Right atrium auricular region (tissue), 2 donors: Measurements from ENCODE around the gene PPP2R1B. TPM values are rescaled to one million over a fixed set of nuclear protein-coding genes. Genes with fewer than 3 reads are reported as not detected.
A peak's percentile ranks its signal among the peaks of the same experiment; 100 is the strongest.

Experiments used
- DNase-seq: peaks from one replicate; pipeline ENCODE4 v3.0.0-alpha.2; 2019; ENCODE audit warnings: low spot score
- H3K27ac ChIP-seq, 2 donors: fragments of 200-600 bp; sonication (generic); 1 replicate in 1 of 2; 2 replicates in 1 of 2; pipeline ENCODE4 v1.5.1; 2016 to 2019
- H3K27me3 ChIP-seq, 2 donors: fragments of 200-600 bp; sonication (generic); one replicate each; pipeline versions ENCODE4 v1.5.1 to v1.6.0; 2017 to 2019
- H3K36me3 ChIP-seq: fragments of 200-600 bp; sonication (generic); one replicate; pipeline ENCODE4 v1.5.1; 2016
- H3K4me1 ChIP-seq, 2 donors: fragments of 200-600 bp; sonication (generic); one replicate each; pipeline versions ENCODE4 v1.5.1 to v1.6.0; 2017 to 2019
- H3K4me3 ChIP-seq, 2 donors: fragments of 200-600 bp; sonication (generic); 1 replicate in 1 of 2; 2 replicates in 1 of 2; pipeline ENCODE4 v1.5.1; 2017 to 2019; ENCODE audit warnings: mild to moderate bottlenecking in 1 of 2, moderate library complexity in 1 of 2
- H3K9me3 ChIP-seq, 2 donors: fragments of 200-600 bp; sonication (generic); one replicate each; pipeline ENCODE4 v1.5.1; 2019
- total RNA-seq, 2 donors: library from RNA; depleted of rRNA; stranded (reverse); fragments of >200 nt; gene quantifications; one replicate each; pipeline ENCODE4 v1.1.0, GENCODE V29; 2016
- TF ChIP-seq, protein P1 (sequence below), 2 donors: fragments of 200-600 bp; sonication (generic); IDR thresholded peaks; one replicate each; pipeline ENCODE4 v1.5.1; 2019; ENCODE audit warnings: antibody characterized with exemption in 2 of 2

The PPP2R1B gene
- total RNA-seq, 2 donors from 2014 or later: 6.5 to 13.2 TPM

DNA sequence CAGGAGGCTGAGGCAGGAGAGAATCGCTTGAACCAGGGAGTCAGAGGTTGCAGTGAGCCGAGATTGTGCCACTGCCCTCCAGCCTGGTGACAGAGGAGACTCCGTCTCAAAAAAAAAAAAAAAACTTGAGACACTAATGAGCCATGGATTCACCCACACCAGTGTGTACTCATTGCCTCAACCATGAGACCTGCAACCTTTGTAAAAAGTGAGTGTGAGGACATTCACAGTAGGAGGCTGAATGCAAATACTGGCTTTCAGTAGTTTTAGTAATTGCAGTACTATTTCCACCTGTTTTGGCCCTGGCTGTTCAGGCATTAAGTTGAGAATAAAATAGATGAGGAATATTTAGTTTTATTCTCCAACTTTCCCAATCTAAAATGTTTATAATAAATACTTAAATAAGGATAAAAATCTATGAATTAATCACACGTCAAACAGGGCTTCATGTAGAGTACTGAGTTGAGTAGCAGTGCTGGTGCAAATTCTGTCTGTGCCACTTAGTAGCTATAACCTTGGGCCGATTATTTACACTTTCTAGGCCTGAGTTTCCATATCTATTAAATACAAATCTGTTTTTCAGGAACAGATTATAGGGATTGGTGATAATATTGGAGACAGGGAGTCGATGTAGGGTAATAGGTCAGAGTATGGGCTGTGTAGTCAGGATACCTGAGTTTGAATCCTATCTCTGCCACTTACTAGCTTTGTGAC is 72.8 kb downstream of the PPP2R1B start:
- H3K9me3 ChIP-seq: no peaks in the 10 kb centered on the region
- peaks cover 16% of the 10 kb centered on the region for H3K36me3 ChIP-seq
- no peaks in the 10 kb centered on the region for H3K27me3 ChIP-seq
- no peak for DNase-seq
- TF ChIP-seq, protein P1, sequence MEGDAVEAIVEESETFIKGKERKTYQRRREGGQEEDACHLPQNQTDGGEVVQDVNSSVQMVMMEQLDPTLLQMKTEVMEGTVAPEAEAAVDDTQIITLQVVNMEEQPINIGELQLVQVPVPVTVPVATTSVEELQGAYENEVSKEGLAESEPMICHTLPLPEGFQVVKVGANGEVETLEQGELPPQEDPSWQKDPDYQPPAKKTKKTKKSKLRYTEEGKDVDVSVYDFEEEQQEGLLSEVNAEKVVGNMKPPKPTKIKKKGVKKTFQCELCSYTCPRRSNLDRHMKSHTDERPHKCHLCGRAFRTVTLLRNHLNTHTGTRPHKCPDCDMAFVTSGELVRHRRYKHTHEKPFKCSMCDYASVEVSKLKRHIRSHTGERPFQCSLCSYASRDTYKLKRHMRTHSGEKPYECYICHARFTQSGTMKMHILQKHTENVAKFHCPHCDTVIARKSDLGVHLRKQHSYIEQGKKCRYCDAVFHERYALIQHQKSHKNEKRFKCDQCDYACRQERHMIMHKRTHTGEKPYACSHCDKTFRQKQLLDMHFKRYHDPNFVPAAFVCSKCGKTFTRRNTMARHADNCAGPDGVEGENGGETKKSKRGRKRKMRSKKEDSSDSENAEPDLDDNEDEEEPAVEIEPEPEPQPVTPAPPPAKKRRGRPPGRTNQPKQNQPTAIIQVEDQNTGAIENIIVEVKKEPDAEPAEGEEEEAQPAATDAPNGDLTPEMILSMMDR (IDR thresholded peaks at IDR 0.05): no peak
- peak overlapping the region; percentile 53 to 69 for H3K27ac ChIP-seq
- no peak overlapping the region for H3K4me3 ChIP-seq
- H3K4me1 ChIP-seq: peaks cover 0 to 26% of the 10 kb centered on the region in 2 donors

DNA sequence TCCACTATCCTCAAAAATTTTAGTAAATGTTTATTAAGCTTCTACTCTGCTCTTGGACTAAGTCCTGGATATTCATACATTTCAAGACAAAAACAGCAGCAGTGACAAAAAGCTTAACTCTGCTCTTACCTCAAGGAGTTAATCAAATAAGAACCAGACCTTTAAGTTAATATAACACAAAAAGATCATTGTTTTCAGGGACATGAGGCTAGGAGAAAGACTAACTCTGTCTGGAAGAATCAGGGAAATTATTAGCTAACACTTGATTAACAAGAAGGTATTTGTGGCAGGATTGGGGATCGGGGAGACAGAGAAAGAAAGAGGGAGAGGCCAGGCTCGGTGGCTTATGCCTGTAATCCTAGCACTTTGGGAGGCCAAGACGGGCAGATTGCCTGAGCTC is 74.4 kb downstream of the PPP2R1B start:
- TF ChIP-seq, protein P1 (IDR thresholded peaks at IDR 0.05): no peak
- Histone ChIP-seq H3K27me3 (no peaks in the 10 kb centered on the region), H3K9me3 (no peaks in the 10 kb centered on the region), H3K36me3 (peaks cover 21% of the 10 kb centered on the region), H3K4me3 (no peak overlapping the region), H3K27ac (peak overlapping the region in 1 of 2 donors; percentile 29), H3K4me1 (peaks cover 0 to 25% of the 10 kb centered on the region in 2 donors)
- no peak for DNase-seq

DNA sequence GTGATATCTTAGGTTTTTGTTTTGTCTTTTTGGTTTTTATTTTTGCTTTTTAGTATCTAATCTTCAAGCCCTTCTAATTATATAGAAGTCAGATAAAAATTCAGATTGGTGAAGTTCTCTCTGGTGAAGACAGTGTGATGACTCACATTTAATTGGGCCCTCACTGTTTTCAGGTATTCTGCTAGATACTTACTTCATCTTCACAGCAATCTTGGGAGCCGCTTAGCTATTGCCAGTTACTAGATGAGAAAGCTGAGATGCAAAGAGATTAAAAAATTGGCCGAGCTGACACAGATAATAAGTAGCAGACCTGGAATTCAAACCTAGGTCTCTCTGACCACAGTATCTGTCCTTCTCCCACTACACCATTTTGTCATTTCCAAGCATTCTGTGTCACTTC is 75.0 kb downstream of the PPP2R1B start:
- Histone ChIP-seq H3K36me3 (peaks cover 21% of the 10 kb centered on the region), H3K4me1 (peaks cover 0 to 25% of the 10 kb centered on the region in 2 donors), H3K9me3 (no peaks in the 10 kb centered on the region), H3K27ac (peak overlapping the region in 1 of 2 donors; percentile 29), H3K4me3 (no peak overlapping the region), H3K27me3 (no peaks in the 10 kb centered on the region)
- no peak for DNase-seq
- TF ChIP-seq, protein P1 (IDR thresholded peaks at IDR 0.05): no peak

DNA sequence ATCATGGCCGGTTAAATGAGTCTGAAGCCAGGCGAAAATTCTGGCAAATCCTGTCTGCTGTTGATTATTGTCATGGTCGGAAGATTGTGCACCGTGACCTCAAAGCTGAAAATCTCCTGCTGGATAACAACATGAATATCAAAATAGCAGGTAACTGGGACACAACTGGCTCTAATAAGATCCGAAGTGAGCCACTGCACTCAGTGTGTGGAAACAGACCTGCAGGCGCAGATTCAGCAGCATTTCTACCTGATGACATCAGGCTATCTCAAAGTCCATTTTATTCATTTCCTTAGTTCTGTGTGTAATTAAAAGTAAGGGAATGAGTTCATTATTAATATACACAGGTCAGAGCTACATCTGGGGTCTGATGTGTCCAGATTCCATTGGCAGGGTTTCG is 78.2 kb downstream of the PPP2R1B start:
- Histone ChIP-seq H3K4me3 (no peak overlapping the region), H3K36me3 (peaks cover 21% of the 10 kb centered on the region), H3K27ac (no peak overlapping the region)

DNA sequence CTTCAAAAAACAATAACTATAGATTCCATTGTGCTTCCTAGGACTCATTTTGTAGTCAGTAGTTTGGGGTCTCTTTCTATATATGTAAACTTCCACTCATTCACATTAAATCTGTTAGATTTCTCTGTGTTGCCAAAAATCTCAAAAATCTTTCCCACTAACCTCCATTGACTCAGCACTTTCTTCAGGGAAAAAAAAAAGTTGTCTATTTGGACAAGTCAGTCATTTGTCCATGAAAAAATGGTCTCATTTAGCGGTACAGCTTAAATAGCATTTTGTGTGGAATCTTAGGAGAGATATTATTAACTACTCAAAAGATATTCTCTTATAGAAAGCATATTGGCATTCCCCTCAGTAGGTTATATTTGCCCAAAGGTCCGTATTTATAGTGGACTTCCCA is 81.9 kb downstream of the PPP2R1B start:
- Histone ChIP-seq H3K36me3 (peaks cover 14% of the 10 kb centered on the region), H3K27me3 (no peaks in the 10 kb centered on the region), H3K27ac (no peak overlapping the region), H3K4me1 (no peaks in the 10 kb centered on the region), H3K9me3 (no peaks in the 10 kb centered on the region), H3K4me3 (no peak overlapping the region)
- TF ChIP-seq, protein P1 (IDR thresholded peaks at IDR 0.05): no peak
- no peak for DNase-seq

More for the DNA sequence above, 78.2 kb downstream of the PPP2R1B start:
- TF ChIP-seq, protein P1 (IDR thresholded peaks at IDR 0.05): no peak
- DNase-seq: no peak
- no peaks in the 10 kb centered on the region for H3K27me3 ChIP-seq
- H3K9me3 ChIP-seq: no peaks in the 10 kb centered on the region
- no peaks in the 10 kb centered on the region for H3K4me1 ChIP-seq

DNA sequence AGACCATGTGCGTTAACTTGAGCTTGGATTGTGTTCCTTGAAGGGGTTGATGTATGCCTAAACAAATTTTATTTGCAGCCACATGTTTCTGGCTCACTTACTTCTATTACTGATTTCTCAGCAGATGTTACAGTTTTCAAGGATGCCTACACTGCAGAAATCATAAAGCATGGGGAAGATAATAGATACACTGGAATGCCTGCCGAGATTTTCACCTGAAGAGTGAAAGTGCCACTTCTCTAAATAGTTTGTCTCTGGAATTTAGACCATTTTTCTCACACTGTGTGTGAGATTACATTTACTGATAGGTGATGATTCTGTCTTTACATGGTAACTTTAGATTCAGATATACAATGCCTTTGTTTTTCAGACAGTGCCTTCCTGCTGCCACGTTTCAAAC is 82.4 kb downstream of the PPP2R1B start:
- no peak for DNase-seq
- H3K9me3 ChIP-seq: no peaks in the 10 kb centered on the region
- H3K4me1 ChIP-seq: no peaks in the 10 kb centered on the region
- no peak overlapping the region for H3K27ac ChIP-seq
- peaks cover 10% of the 10 kb centered on the region for H3K36me3 ChIP-seq
- H3K4me3 ChIP-seq: no peak overlapping the region
- H3K27me3 ChIP-seq: no peaks in the 10 kb centered on the region
- TF ChIP-seq, protein P1 (IDR thresholded peaks at IDR 0.05): no peak
